Transverse colon (tissue), 4 donors: ENCODE results near the gene GRAMD1B. TPM values are rescaled to one million over a fixed set of nuclear protein-coding genes. Genes with fewer than 3 reads are reported as not detected.

ENCODE experiments used
- DNase-seq: peaks from one replicate; pipeline ENCODE4 v3.0.0-alpha.2; 2019
- H3K27ac ChIP-seq, 4 donors: fragments of 200-600 bp; sonication (generic); 2 replicates each; pipeline ENCODE4 v1.5.1; 2016 to 2018; ENCODE audit warnings: inconsistent platforms in 4 of 4
- H3K27me3 ChIP-seq: fragments of 200-600 bp; sonication (generic); 2 replicates; pipeline ENCODE4 v1.5.1; 2017; ENCODE audit warnings: inconsistent platforms
- H3K36me3 ChIP-seq, 4 donors: fragments of 200-600 bp; sonication (generic); 2 replicates each; pipeline ENCODE4 v1.5.1; 2017 to 2019; ENCODE audit warnings: inconsistent platforms in 4 of 4
- H3K4me1 ChIP-seq, 4 donors: fragments of 200-600 bp; sonication (generic); 2 replicates each; pipeline ENCODE4 v1.5.1; 2017 to 2020; ENCODE audit warnings: inconsistent platforms in 4 of 4
- H3K4me3 ChIP-seq, 4 donors: fragments of 200-600 bp; sonication (generic); 1 replicate in 1 of 4; 2 replicates in 3 of 4; pipeline versions ENCODE4 v1.5.1 to v1.6.1; 2017 to 2019; ENCODE audit warnings: inconsistent platforms in 4 of 4
- H3K9me3 ChIP-seq, 2 donors: fragments of 200-600 bp; sonication (generic); 2 replicates each; pipeline ENCODE4 v1.5.1; 2017 to 2019; ENCODE audit warnings: inconsistent platforms in 2 of 2
- CTCF ChIP-seq, 5 experiments: fragments of 200-600 bp in 3 of 5; fragments of 450-650 bp in 2 of 5; sonication (generic) in 3 of 5; IDR thresholded peaks; 1 replicate in 2 of 5; 2 replicates in 3 of 5; pipeline ENCODE4 v1.5.1; 2016 to 2017; ENCODE audit warnings: antibody characterized with exemption in 5 of 5, inconsistent platforms in 3 of 5, mild to moderate bottlenecking in 2 of 5, moderate library complexity in 1 of 5
- EP300 ChIP-seq: sonication (generic); formaldehyde crosslinking; IDR thresholded peaks from one replicate; pipeline ENCODE4 v1.6.1; 2017; ENCODE audit warnings: antibody characterized with exemption, low read depth
- POLR2A ChIP-seq: fragments of 450-650 bp; IDR thresholded peaks from one replicate; pipeline ENCODE4 v1.6.1; 2016; ENCODE audit warnings: antibody characterized with exemption, mild to moderate bottlenecking, moderate library complexity
- POLR2AphosphoS5 ChIP-seq, 3 donors: sonication (generic); formaldehyde crosslinking; IDR thresholded peaks; one replicate each; pipeline ENCODE4 v1.6.1; 2016; ENCODE audit warnings: antibody characterized with exemption in 3 of 3
- WGBS, 2 donors: methylation state at CpG; one replicate each; pipeline ENCODE4 v1.1.5; 2018; ENCODE audit warnings: low coverage in 1 of 2; 5-methylcytosine and 5-hydroxymethylcytosine counted together
- in situ Hi-C, 4 donors: fragments of 200-750 bp; cut with MboI; loops; one replicate each; pipeline versions ENCODE4 v1.15.0 to v1.15.1; 2017; ENCODE audit warnings: low sequenced_read_pairs in 3 of 4, low pct_ligation_motif_present in 1 of 4, low pct_unique_long_range_greater_than_20kb in 1 of 4
- intact Hi-C: fragments of 100-400 bp; cut with DNase I; formaldehyde crosslinking; loops from one replicate; pipeline ENCODE4 v1.15.1; 2023; ENCODE audit warnings: low total_unique reads
- total RNA-seq, 4 donors: library from RNA; depleted of rRNA; stranded (reverse); fragments of >200 nt; gene quantifications; one replicate each; pipeline ENCODE4 v1.1.0, GENCODE V29; 2016

The GRAMD1B gene
- total RNA-seq, 4 donors from 2014 or later = 4.3 to 58.4 (median 9.9) TPM

GRCh38 chr11:123473941-123474677, 44.0 kb downstream of the GRAMD1B start:
- 76 to 93% methylated on average over 3 of the region's 3 CpGs for WGBS, 2 donors
- in situ Hi-C loops (loop anchor here in 1 of 4 donors (10.0 kb wide), 1 partner anchor 69 kb away; no protein-coding TSS in a partner anchor), intact Hi-C loops (no loop called here)
- H3K36me3 ChIP-seq = no peaks in the 10 kb centered on the region
- peaks cover 0 to 5% (median 0%) of the 10 kb centered on the region in 4 donors for H3K4me1 ChIP-seq
- TF ChIP-seq EP300 = no peak
- TF ChIP-seq POLR2A = no peak
- no peak for TF ChIP-seq POLR2AphosphoS5 (IDR thresholded peaks at IDR 0.05)
- no peak for TF ChIP-seq CTCF (IDR thresholded peaks at IDR 0.05)
- H3K4me3 ChIP-seq = no peak overlapping the region
- no peaks in the 10 kb centered on the region for H3K27me3 ChIP-seq
- no peak for DNase-seq
- H3K27ac ChIP-seq = no peak overlapping the region
- no peaks in the 10 kb centered on the region for H3K9me3 ChIP-seq

GRCh38 chr11:123474994-123475393, 44.9 kb downstream of the GRAMD1B start:
- WGBS, 2 donors = 80% methylated on average over 8 of the region's 8 CpGs; no CpG with 5 or more reads in 1 of the 2 donors
- H3K4me1 ChIP-seq = peaks cover 0 to 5% (median 0%) of the 10 kb centered on the region in 4 donors
- no peak overlapping the region for H3K27ac ChIP-seq
- in situ Hi-C loops = loop anchor here in 3 of 4 donors (5.0 to 25.0 kb wide), 5 partner anchors 63 to 363 kb away; no protein-coding TSS in a partner anchor
- no peak for DNase-seq
- intact Hi-C loops = loop anchor here (5.0 kb wide), 1 partner anchor 173 kb away; no protein-coding TSS in a partner anchor
- no peak overlapping the region for H3K4me3 ChIP-seq
- no peaks in the 10 kb centered on the region for H3K9me3 ChIP-seq
- H3K36me3 ChIP-seq = no peaks in the 10 kb centered on the region
- TF ChIP-seq EP300 = no peak
- no peak for TF ChIP-seq CTCF (IDR thresholded peaks at IDR 0.05)
- no peak for TF ChIP-seq POLR2AphosphoS5 (IDR thresholded peaks at IDR 0.05)
- TF ChIP-seq POLR2A = no peak
- H3K27me3 ChIP-seq = no peaks in the 10 kb centered on the region

GRCh38 chr11:123475469-123475868, 45.4 kb downstream of the GRAMD1B start:
- intact Hi-C loops = loop anchor here (5.0 kb wide), 1 partner anchor 173 kb away; no protein-coding TSS in a partner anchor
- whole genome bisulfite sequencing, 2 donors = 66 to 85% methylated on average over 3 of the region's 3 CpGs
- H3K36me3 ChIP-seq = no peaks in the 10 kb centered on the region
- no peak for TF ChIP-seq CTCF (IDR thresholded peaks at IDR 0.05)
- TF ChIP-seq EP300 = no peak
- no peak for TF ChIP-seq POLR2A
- TF ChIP-seq POLR2AphosphoS5 (IDR thresholded peaks at IDR 0.05) = no peak
- H3K9me3 ChIP-seq = no peaks in the 10 kb centered on the region
- H3K27me3 ChIP-seq = no peaks in the 10 kb centered on the region
- DNase-seq = no peak
- in situ Hi-C loops = loop anchor here in 3 of 4 donors (5.0 to 25.0 kb wide), 5 partner anchors 63 to 363 kb away; no protein-coding TSS in a partner anchor
- no peak overlapping the region for H3K27ac ChIP-seq
- peaks cover 0 to 5% (median 0%) of the 10 kb centered on the region in 4 donors for H3K4me1 ChIP-seq
- no peak overlapping the region for H3K4me3 ChIP-seq

GRCh38 chr11:123477205-123477907, 47.3 kb downstream of the GRAMD1B start:
- intact Hi-C loops = loop anchor here (5.0 kb wide), 1 partner anchor 175 kb away; no protein-coding TSS in a partner anchor
- Histone ChIP-seq H3K4me3 (no peak overlapping the region), H3K4me1 (peaks cover 0 to 5% (median 0%) of the 10 kb centered on the region in 4 donors), H3K27ac (no peak overlapping the region), H3K9me3 (no peaks in the 10 kb centered on the region), H3K27me3 (no peaks in the 10 kb centered on the region), H3K36me3 (no peaks in the 10 kb centered on the region)
- in situ Hi-C loops = loop anchor here in 3 of 4 donors (5.0 to 25.0 kb wide), 5 partner anchors 65 to 365 kb away; no protein-coding TSS in a partner anchor
- no peak for TF ChIP-seq POLR2A
- TF ChIP-seq EP300 = no peak
- TF ChIP-seq CTCF (IDR thresholded peaks at IDR 0.05) = no peak
- TF ChIP-seq POLR2AphosphoS5 (IDR thresholded peaks at IDR 0.05) = no peak
- WGBS, 2 donors = 57 to 91% methylated on average over 2 to 9 of the region's 9 CpGs
- DNase-seq = no peak
